HUES64 (cell line): Measurements from ENCODE around the gene ATIC.
"Not testable (repeated sequence)": the region's sequence is repeated elsewhere in the genome, so short reads cannot be mapped to it uniquely, and the experiment has no call there.

Experiments used
- H3K27ac ChIP-seq: 2 replicates; pipeline ENCODE4 v1.7.0; 2013; ENCODE audit warnings: low read depth, low read length, inconsistent platforms
- H3K27me3 ChIP-seq: 2 replicates; pipeline ENCODE4 v1.6.1; 2013; ENCODE audit warnings: mild to moderate bottlenecking, low read length; ENCODE audit not compliant: insufficient read depth
- H3K36me3 ChIP-seq: 2 replicates; pipeline ENCODE4 v1.6.1; 2013; ENCODE audit warnings: mild to moderate bottlenecking, low read length; ENCODE audit not compliant: insufficient read depth
- H3K4me1 ChIP-seq: 2 replicates; pipeline ENCODE4 v1.6.1; 2013; ENCODE audit warnings: mild to moderate bottlenecking, low read length, moderate library complexity; ENCODE audit not compliant: insufficient read depth
- H3K4me3 ChIP-seq: 2 replicates; pipeline ENCODE4 v1.5.1; 2013; ENCODE audit warnings: mild to moderate bottlenecking, low read length, moderate library complexity
- H3K9ac ChIP-seq: 2 replicates; pipeline ENCODE4 v1.6.1; 2013; ENCODE audit warnings: mild to moderate bottlenecking, low read depth, low read length
- H3K9me3 ChIP-seq: 2 replicates; pipeline ENCODE4 v1.6.1; 2013; ENCODE audit warnings: low read depth, low read length; ENCODE audit not compliant: insufficient read depth
- WGBS: fragments of 150-250, 120-280 bp; methylation state at CpG from one replicate; pipeline ENCODE4 v1.1.7; 2013; ENCODE audit warnings: missing lambda C conversion rate; 5-methylcytosine and 5-hydroxymethylcytosine counted together

ATIC gene

DNA sequence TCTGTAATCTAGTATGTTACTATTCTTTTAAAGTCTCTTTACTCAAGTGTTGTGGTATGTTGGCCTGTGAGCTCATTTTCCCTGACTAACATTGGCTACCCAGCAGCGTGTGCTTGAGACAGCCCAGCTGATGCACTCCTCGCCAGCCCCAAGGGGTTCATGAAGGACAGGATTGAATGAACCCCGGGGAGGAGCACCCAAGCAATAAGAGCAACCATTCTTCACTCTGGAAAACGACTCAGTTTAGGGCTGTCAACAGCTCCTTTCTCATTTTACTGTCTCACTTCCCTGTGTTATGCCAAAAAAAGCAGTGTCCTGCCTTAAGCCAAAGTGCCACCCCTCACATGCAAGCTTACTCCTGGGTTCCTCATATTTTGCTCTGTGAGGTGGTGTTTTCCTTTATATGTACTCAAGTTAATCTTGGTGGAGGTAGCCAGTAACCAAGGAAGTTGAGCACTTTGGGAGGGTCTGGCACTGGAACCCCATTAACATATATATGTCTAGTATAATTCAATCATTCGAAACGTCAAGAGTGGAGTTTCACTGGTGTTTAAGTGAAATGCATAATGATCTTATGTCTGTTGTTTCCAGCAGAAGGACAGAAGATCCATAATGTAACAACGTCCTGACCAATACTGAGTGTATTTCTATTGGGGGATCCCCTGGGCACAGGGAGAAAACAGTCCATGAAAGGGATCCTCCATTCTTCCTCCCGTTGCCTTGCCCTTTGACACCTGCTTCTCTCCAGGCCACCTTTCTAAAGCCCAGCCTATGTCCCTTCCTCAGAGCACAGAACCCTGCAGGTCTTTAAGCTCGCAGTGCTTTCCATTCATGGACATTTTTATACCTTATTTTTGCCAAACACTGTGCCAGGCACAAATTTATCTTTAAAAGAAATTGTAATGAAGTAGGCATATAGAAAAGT lies 43.2 kb downstream of the ATIC start:
- no peak overlapping the region for H3K27ac ChIP-seq
- 91% methylated on average over 9 of the region's 9 CpGs for WGBS
- H3K27me3 ChIP-seq = no peaks in the 10 kb centered on the region
- H3K9ac ChIP-seq = no peak overlapping the region
- no peak overlapping the region for H3K4me3 ChIP-seq
- H3K36me3 ChIP-seq = peaks cover 29% of the 10 kb centered on the region
- no peaks in the 10 kb centered on the region for H3K4me1 ChIP-seq
- no peaks in the 10 kb centered on the region for H3K9me3 ChIP-seq

DNA sequence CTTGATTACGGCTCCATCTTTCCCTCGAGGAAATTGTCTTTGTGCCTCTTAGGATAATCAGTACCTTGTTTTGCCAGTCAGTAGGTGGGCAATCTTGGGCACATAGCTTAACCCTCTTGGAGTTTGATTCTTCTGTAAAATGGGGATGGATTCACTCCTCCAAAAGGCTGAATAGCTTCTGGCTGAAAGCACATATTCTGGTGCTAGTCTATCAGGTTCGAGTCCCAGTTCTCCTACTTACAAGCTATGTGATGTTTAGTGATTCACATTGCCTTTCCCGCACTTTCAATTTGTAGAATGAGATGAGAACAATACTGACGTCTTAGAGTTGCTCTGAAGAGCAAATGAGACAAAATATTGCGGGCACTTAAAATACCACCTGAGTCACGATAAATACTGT lies 43.9 kb downstream of the ATIC start:
- Histone ChIP-seq H3K4me1 (no peaks in the 10 kb centered on the region), H3K4me3 (no peak overlapping the region), H3K27ac (no peak overlapping the region), H3K9ac (no peak overlapping the region), H3K9me3 (no peaks in the 10 kb centered on the region), H3K27me3 (no peaks in the 10 kb centered on the region), H3K36me3 (peaks cover 29% of the 10 kb centered on the region)
- WGBS = 97% methylated on average over 7 of the region's 7 CpGs

DNA sequence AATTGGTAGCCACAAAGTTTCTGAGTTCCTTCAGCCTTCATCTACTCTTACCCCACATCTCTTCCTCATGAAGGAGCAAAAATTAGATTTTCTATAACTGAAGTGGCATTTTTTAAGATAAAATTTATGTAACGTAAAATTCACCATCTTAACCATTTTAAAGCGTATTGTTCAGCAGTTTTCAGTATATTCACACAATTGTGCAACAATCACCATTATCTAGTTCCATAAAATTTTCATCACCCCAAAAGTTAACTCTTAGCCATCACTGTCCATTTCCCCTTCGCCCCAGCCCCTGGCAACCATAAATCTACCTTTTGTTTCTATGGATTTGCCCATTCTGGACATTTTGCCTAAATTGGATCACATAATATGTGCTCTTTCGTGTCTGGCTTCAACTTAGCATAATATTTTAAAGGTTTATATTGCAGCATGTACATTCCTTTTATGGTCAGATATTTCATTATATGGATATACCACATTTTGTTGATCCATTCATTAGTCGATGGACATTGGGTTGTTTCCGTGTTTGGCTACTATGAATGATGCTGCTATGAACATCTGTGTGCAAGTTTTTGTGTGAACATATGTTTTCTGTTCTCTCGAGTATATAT lies 44.6 kb downstream of the ATIC start:
- 95% methylated on average over 6 of the region's 7 CpGs for WGBS
- Histone ChIP-seq H3K9me3 (no peaks in the 10 kb centered on the region), H3K4me3 (no peak overlapping the region), H3K4me1 (no peaks in the 10 kb centered on the region), H3K9ac (no peak overlapping the region), H3K36me3 (peaks cover 30% of the 10 kb centered on the region), H3K27ac (no peak overlapping the region), H3K27me3 (no peaks in the 10 kb centered on the region)

DNA sequence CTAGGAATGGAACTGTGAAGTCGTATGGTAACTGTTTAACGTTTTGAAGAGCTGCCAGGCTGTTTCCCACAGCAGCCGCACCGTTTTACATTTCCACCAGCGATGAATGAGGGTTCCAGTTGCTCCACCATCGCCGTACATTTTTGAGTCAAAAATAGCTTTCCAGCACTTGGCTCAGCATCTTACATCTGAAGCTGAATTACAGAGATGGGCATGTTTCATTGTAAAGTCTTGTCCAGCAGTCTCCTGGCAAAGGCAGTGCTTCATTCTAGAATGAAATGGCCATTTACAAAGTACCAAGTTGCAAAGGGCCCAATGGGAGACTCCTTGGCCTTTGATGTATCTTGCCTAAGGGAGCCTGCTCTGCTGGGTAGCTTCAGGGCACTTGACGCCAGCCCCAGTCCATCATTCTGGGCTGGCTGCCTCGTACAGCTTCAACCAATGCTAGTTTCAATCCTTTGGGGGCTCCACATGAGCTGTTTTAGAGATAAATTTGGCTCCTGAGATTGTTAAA lies 45.1 kb downstream of the ATIC start:
- Histone ChIP-seq H3K4me1 (no peaks in the 10 kb centered on the region), H3K9ac (no peak overlapping the region), H3K9me3 (no peaks in the 10 kb centered on the region), H3K36me3 (peaks cover 31% of the 10 kb centered on the region), H3K27me3 (no peaks in the 10 kb centered on the region), H3K27ac (no peak overlapping the region), H3K4me3 (no peak overlapping the region)
- 94% methylated on average over 9 of the region's 9 CpGs for WGBS

DNA sequence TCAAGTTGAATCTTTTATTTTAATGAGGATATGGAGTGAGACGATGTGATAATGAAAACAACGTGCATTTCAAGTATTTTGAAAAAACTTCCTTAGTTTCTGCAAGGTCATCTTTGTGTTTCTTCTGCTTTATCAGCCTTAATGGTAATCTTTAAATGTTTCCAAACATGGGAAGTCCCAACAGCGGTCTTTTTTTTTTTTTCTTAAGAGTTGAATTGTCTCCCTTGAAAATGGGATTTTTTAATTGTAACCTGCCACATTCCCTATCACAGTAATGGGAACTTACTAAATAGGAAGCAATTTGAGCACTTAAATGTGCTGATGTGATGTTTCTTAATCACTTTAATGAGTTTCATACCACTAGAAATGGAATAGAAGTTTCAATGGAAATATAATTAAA lies 45.8 kb downstream of the ATIC start:
- Histone ChIP-seq H3K27ac (no peak overlapping the region), H3K36me3 (peaks cover 37% of the 10 kb centered on the region), H3K9ac (no peak overlapping the region), H3K9me3 (no peaks in the 10 kb centered on the region), H3K4me3 (no peak overlapping the region), H3K4me1 (no peaks in the 10 kb centered on the region), H3K27me3 (no peaks in the 10 kb centered on the region)
- WGBS = 91% methylated on average over 2 of the region's 3 CpGs

DNA sequence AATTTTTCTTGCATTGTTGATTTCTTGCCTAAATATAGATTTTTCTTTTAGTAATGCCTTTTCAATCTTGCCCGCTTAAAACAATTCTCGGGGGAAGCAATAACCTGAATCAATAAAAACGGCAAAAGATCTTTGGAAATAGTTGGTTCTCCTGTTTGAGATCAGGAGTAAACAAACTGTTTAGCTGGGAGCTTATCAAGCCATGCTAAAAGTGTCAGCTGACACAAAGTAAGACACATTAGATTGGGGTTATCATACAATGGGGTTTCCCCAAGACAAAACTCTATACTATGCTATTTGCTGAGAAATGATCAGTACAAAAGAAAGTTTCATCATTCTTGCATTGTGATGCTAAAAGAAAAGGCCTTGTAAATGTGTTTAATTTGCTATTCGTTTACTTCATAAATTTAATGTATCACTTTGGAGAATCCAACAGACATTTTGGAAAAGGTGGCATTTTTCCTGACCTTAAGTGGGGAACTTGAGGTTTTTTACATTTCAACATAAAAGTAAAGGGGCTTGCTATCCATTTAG lies 46.5 kb downstream of the ATIC start:
- peaks cover 45% of the 10 kb centered on the region for H3K36me3 ChIP-seq
- no peaks in the 10 kb centered on the region for H3K4me1 ChIP-seq
- H3K9me3 ChIP-seq = no peaks in the 10 kb centered on the region
- 94% methylated on average over 3 of the region's 4 CpGs for WGBS
- H3K9ac ChIP-seq = no peak overlapping the region
- H3K27me3 ChIP-seq = no peaks in the 10 kb centered on the region
- H3K4me3 ChIP-seq = no peak overlapping the region
- H3K27ac ChIP-seq = no peak overlapping the region

DNA sequence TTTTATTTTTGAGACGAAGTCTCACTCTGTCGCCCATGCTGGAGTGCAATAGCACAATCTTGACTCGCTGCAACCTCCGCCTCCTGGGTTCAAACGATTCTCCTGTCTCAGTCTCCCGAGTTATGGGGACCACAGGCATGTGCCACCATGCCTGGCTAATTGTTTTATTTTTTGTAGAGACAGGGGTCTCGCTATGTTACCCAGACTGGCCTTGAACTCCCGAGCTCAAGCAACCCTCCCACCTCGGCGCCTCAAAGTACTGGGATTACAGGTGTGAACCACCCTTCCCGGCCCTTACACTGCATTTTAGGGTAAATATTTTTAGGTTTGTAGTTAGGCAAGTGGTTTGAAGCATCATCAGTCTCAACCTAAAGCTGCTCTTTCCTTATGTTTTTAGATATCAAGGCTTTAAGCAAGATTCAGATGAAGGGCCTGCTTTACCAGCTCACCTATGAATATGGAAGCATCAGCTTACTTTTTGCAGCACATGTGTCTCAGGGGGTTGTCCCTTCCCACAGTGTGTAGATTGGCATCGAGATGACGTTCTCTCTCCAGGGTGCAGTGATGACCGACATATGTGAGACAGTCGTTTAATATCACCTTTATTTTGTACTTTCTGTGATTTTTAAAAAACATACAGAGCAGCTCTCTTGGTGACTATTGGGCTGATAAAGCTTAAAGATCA lies 47.2 kb downstream of the ATIC start:
- no peaks in the 10 kb centered on the region for H3K9me3 ChIP-seq
- H3K4me3 ChIP-seq = no peak overlapping the region
- no peak overlapping the region for H3K27ac ChIP-seq
- 95% methylated on average over 14 of the region's 15 CpGs for WGBS
- H3K9ac ChIP-seq = no peak overlapping the region
- H3K4me1 ChIP-seq = no peaks in the 10 kb centered on the region
- H3K36me3 ChIP-seq = peaks cover 51% of the 10 kb centered on the region
- no peaks in the 10 kb centered on the region for H3K27me3 ChIP-seq

DNA sequence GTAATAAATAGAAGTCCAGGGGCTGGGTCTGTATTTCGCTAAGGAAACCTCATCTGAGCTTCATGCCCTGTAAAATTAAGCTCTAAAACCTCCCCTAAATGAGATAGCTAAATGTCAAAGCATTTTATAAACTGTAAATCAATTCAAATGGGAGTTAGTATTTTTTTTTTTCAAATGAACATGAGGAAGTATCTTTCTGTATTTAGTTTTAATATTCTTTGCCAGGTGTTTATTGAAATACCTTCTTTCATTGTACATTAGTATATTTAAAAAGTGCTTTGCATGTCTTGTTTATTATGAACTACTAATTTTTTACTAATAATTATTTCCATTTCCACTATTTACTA lies 47.7 kb downstream of the ATIC start:
- H3K36me3 ChIP-seq = peaks cover 56% of the 10 kb centered on the region
- WGBS = 83% methylated on average over 1 of the region's 1 CpG
- H3K27ac ChIP-seq = no peak overlapping the region
- H3K9me3 ChIP-seq = no peaks in the 10 kb centered on the region
- H3K9ac ChIP-seq = no peak overlapping the region
- no peaks in the 10 kb centered on the region for H3K27me3 ChIP-seq
- no peak overlapping the region for H3K4me3 ChIP-seq
- no peaks in the 10 kb centered on the region for H3K4me1 ChIP-seq

DNA sequence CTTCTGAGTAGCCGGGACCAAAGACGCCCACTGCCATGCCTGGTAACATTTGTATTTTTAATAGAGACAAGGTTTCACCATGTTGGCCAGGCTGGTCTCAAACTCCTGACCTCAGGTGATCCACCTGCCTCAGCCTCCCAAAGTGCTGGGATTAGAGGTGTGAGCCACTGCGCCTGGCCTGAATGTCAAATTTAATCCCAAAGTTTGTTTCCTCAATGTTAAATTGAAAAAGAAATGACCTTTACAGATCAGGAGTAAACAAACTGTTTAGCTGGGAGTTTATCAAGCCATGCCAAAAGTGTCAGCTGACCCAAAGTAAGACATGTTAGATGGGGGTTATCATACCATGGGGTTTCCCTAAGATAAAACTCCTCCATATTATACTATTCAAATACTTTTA lies 48.2 kb downstream of the ATIC start:
- peaks cover 61% of the 10 kb centered on the region for H3K36me3 ChIP-seq
- H3K9ac ChIP-seq, H3K27me3 ChIP-seq, H3K9me3 ChIP-seq, H3K4me3 ChIP-seq, H3K27ac ChIP-seq, H3K4me1 ChIP-seq: not testable (repeated sequence)
- 97% methylated on average over 3 of the region's 3 CpGs for WGBS

DNA sequence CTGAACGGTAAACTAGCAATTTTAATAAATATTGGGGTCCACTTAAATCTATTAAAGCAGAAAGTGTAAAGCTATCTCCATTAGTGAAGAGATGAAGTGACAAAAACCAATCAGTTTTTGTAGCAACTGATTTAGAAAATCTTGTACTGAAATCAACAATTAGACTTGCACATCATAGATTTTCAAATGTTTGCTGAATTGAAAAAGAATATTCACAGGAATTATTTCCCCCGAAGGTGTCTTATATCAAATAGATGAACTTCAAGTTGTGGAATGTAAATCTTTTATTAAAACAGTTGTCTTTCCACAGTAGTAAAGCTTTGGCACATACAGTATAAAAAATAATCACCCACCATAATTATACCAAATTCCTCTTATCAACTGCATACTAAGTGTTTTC lies 48.7 kb downstream of the ATIC start:
- no peak overlapping the region for H3K9ac ChIP-seq
- no peaks in the 10 kb centered on the region for H3K4me1 ChIP-seq
- no peaks in the 10 kb centered on the region for H3K9me3 ChIP-seq
- H3K4me3 ChIP-seq = no peak overlapping the region
- no peaks in the 10 kb centered on the region for H3K27me3 ChIP-seq
- no peak overlapping the region for H3K27ac ChIP-seq
- no CpG with 5 or more reads among the region's 2 CpGs for WGBS
- H3K36me3 ChIP-seq = peaks cover 66% of the 10 kb centered on the region
